Suprapubic skin (tissue), 3 donors: ENCODE data around the gene KCNJ13.

ENCODE experiments used
- EP300 ChIP-seq: sonication (generic); formaldehyde crosslinking; IDR thresholded peaks from one replicate; pipeline ENCODE4 v1.6.1; 2017; ENCODE audit warnings: antibody characterized with exemption
- POLR2A ChIP-seq, 2 donors: fragments of 450-650 bp; IDR thresholded peaks; one replicate each; pipeline ENCODE4 v1.6.1; 2017; ENCODE audit warnings: antibody characterized with exemption in 2 of 2, mild to moderate bottlenecking in 2 of 2, moderate library complexity in 2 of 2
- TF ChIP-seq, protein P1 (sequence below), 2 donors: fragments of 200-600 bp in 1 of 2; fragments of 450-650 bp in 1 of 2; sonication (generic) in 1 of 2; IDR thresholded peaks; one replicate each; pipeline ENCODE4 v1.5.1; 2016 to 2019; ENCODE audit warnings: antibody characterized with exemption in 2 of 2, mild to moderate bottlenecking in 1 of 2, moderate library complexity in 1 of 2

DNA sequence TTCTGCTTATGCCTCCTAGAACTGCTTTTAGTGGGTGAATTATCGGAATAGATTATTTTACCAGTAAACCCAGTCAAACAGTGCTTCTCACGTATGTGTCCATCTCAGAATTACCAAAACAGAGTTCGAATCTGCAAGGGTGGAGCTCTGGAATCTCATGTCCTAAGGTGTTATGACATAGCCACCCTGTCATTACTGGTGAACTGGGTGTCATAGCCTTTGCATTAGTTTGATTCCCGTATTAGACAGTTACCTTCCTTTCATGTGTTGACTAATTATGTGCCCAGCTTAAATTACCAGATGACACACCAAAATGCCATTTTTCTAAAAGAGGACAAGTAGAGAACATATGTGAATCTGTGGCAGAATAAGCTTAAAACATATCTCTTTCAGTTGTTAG lies 15.2 kb upstream of the KCNJ13 start:
- TF ChIP-seq POLR2A (IDR thresholded peaks at IDR 0.05) (no peak), EP300 (no peak)
- TF ChIP-seq, protein P1, sequence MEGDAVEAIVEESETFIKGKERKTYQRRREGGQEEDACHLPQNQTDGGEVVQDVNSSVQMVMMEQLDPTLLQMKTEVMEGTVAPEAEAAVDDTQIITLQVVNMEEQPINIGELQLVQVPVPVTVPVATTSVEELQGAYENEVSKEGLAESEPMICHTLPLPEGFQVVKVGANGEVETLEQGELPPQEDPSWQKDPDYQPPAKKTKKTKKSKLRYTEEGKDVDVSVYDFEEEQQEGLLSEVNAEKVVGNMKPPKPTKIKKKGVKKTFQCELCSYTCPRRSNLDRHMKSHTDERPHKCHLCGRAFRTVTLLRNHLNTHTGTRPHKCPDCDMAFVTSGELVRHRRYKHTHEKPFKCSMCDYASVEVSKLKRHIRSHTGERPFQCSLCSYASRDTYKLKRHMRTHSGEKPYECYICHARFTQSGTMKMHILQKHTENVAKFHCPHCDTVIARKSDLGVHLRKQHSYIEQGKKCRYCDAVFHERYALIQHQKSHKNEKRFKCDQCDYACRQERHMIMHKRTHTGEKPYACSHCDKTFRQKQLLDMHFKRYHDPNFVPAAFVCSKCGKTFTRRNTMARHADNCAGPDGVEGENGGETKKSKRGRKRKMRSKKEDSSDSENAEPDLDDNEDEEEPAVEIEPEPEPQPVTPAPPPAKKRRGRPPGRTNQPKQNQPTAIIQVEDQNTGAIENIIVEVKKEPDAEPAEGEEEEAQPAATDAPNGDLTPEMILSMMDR (IDR thresholded peaks at IDR 0.05): no peak
